GM20431 (cell line): ENCODE data around the gene AGAP1.
"Not testable (repeated sequence)": the region's sequence is repeated elsewhere in the genome, so short reads cannot be mapped to it uniquely, and the experiment has no call there.

Experiments used
- in situ Hi-C: fragments of 300-500 bp; cut with MseI, MboI; formaldehyde crosslinking; loops from one replicate; pipeline ENCODE4 v1.15.0; 2020; ENCODE audit warnings: low sequenced_read_pairs; ENCODE audit not compliant: unreplicated experiment

The AGAP1 gene

GRCh38 chr2:235930701-235931100 lies 436.9 kb downstream of the AGAP1 start:
- in situ Hi-C loops = no loop called here

DNA sequence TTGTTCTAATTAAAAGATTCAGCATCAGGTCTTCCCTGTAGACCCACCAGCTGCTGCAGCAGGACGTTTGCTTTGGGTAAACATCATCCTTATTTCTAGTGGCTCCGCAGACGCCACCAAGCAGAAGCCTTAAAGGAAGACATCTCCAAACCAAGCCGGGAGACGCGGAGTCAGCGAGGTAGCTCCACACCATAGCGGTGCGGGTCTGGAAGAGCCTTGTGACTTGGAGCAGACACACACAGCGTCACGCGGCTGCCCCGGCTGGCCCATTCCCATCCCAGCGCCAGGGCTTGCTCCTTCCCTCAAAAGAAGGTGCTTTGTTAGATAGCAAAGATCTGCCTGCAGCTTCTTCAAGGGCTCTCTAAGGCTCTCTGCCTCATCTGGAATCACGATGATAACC lies 437.8 kb downstream of the AGAP1 start:
- in situ Hi-C loops = no loop called here

DNA sequence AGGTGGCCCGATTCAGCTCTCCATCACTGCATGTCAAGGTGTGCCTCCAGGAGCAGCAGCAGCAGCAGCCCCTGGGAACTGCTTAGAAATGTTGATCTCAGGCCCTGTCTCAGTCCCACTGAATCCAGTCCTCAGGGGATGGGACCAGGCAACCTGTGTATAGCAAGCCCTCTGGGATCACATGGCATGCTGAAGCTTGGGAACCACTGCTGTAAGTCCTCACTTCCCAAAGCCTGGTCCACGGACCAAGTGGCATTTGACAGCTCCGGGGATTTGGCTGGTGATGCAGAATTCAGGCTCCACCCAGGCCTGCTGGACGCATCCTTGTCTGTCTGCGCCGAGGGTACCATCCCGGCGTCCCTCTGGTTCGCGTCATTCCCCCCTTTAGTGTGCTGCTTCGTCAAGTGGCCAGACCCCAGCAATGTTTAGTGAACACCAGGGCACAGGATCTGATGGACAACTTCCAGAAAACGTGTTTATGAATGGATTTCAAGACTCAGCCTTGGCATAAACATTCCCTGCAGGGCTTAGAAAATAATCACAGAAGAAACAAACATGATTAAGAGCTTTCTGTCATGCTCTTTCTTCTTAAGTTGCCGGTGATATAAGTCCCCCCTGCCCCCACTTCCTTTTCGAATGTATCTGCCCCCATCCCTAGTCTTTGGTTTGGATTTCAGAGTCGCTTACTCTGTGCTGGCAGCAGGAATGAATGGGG lies 440.4 kb downstream of the AGAP1 start:
- in situ Hi-C loops = no loop called here

DNA sequence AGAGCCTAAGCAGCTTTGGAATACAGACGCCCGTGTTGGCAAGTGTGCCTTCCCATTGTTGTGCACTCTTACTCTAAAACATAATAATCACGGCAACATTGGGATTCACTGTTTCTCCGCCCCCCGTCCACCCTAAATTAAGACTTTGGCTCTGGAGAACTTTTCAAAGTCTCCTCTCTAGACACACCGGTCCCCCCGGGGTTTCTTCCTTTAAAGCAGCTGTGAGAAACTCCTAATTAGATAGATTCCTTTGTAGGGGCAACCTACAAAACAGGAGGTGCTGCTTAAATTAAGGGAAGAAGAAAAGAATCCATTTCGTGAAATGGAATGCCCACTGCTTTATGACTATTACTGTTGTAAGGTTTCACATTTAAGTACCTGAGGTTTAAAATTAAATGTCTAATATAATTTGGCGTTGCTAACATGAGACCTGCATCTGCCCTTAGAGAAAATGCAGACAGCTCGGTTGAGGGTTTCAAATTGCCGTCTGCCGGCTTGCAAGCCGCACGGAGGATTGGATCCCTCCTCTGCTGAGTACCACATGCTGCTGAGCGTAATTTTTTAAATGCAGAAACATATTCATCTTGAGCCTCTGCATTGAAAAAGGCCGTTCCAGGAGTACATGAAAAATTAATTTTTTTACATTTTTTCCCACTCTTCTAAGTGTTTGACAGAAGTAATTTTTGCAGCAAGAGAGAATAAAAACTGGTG lies 441.1 kb downstream of the AGAP1 start:
- in situ Hi-C loops = no loop called here

- in situ Hi-C loops = no loop called here
Observed at GRCh38 chr2:235935773-235936172, 441.9 kb downstream of the AGAP1 start.

DNA sequence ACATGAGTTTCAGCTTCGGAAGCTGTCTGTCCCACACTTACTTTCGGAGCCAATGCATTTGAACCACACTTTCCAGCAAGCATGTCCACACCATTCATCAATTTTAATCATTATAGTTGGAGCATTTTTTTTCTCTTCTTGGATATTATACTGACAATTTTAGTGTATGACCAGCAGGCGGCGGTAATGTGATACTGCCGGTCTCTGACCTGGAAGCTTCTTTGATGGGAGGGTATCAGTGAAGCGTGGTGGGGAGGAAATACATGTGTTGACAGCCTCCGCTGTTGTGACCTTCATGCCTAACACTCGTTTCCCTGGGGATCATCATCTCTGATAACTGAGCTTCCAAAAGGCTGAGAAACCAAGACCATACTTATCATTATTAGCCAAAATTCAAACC lies 442.6 kb downstream of the AGAP1 start:
- in situ Hi-C loops = no loop called here

- in situ Hi-C loops = no loop called here
Observed at GRCh38 chr2:235937087-235937486, 443.2 kb downstream of the AGAP1 start.

DNA sequence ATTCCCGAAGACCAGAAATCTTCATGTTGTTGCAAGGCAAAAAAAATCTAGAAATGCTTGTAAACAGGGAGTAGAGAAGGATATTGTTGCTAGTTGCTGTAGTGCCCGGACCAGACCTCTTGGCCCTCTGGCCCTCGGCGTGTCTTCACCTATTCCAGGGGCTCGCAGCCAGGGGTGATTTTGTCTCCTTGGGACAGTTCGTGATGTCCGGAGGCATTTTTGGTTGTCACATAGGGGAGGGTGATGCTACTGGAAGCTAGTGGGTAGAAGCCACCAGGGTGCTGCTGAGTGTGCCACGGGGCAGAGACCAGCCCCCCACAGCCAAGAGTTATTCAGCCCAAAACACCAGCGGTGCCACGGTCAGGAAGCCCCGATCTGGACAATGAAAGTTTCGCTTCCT lies 443.7 kb downstream of the AGAP1 start:
- in situ Hi-C loops = no loop called here

DNA sequence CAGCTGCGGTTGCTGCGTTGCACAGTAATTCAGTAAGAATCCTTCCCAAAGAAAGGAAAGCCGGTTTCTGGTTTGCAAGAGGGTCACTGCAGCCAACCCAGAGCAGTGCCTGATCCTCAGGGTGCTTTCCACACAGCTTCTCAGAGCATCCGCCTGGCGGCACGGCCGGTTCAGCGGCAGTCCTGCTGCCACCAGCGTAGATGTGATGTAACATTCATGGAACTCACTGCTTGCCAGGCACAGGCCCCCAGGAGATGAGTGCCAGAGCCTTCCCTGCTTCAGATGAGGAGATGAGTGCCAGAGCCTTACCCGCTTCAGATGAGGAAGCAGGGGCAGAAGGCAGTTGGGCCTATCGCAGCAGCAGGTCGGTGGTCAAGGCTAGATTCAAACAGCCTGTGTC lies 444.1 kb downstream of the AGAP1 start:
- in situ Hi-C loops = no loop called here

DNA sequence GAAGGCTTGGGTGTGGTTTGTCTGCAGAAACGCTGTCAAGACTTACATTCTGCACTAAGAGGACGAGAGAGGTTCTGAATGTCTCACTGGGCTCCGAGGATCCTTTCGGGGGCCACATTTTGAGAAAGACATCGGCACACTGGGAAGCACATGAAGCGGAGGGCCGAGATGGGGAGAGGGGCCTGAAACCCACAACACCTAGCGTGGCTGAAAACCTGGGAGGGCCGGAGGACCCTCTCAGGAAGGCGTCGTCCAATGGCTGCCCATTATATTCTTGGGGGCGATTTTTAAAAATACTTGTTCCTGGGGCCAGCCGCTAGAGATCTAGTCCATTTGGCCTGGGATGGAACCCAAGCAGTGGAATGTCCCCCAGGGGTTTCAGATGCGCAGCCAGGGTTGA lies 444.8 kb downstream of the AGAP1 start:
- in situ Hi-C loops = no loop called here

DNA sequence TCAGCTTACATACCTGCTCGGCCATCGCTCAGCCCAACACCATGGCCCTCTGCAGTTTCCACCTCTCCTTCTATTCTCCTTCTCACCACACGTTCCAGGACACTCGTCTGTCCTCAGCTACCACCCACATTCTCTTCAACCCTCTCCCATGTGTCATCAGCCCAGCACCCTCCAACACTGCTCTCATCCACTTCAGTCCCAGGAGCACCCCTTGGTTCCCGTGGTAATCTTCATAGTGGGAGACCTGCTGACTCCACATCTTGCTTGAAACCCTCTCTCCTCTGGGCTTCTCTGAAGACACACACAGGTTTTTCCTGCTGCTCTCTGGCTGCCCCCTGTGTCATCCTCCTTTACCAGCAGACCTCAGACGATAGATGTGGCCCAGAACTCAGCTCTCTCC lies 445.6 kb downstream of the AGAP1 start:
- in situ Hi-C loops = no loop called here

- in situ Hi-C loops = no loop called here
Observed at GRCh38 chr2:235940330-235940729, 446.5 kb downstream of the AGAP1 start.

- in situ Hi-C loops = no loop called here
Observed at GRCh38 chr2:235944591-235944990, 450.7 kb downstream of the AGAP1 start.

DNA sequence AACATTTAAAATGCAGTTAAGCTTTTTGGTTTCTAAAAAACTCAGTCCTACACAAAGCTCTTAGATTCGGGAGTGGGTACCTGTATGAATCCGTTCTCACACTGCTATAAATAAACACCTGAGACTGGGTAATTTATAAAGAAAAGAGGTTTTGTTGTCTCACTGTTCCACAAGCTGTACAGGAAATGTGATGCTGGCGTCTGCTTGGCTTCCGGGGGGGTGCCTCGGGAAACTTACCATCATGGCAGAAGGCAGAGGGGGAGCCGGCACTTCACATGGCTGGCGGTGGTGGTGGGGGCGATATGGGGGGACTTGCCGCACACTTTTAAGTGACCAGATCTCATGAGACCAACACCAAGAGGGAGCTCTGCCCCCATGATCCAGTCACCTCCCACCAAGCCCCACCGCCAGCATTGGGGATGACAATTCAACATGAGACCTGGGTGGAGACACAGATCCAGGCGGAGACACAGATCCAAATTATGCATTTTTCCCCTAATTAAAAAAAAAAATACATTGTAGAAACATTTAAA lies 451.8 kb downstream of the AGAP1 start:
- in situ Hi-C loops = no loop called here

DNA sequence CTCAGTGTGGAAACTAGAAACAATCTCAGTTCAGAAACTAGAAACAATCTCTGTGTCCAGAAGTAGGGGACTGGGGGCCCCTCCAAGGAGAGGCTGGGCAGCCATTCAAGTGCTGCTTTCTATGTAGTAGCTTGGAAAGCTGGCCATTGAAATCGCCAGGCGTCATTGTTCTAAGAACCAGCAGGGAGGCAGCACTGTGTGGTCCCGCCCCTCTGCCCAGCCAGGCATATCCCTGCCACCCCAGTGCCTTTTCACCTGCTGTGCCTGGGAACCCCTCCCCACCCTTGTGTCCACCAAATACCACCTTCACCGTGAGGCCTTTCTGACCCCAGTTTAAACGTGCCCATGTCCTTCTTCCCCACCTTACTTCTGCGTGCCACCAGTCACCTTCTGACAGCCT lies 452.7 kb downstream of the AGAP1 start:
- in situ Hi-C loops = no loop called here

GRCh38 chr2:235947055-235947454 lies 453.2 kb downstream of the AGAP1 start:
- in situ Hi-C loops = not testable (repeated sequence)

GRCh38 chr2:235949567-235950472 lies 456.0 kb downstream of the AGAP1 start:
- in situ Hi-C loops = no loop called here

- in situ Hi-C loops = no loop called here
Observed at GRCh38 chr2:235950473-235950809, 456.6 kb downstream of the AGAP1 start.

DNA sequence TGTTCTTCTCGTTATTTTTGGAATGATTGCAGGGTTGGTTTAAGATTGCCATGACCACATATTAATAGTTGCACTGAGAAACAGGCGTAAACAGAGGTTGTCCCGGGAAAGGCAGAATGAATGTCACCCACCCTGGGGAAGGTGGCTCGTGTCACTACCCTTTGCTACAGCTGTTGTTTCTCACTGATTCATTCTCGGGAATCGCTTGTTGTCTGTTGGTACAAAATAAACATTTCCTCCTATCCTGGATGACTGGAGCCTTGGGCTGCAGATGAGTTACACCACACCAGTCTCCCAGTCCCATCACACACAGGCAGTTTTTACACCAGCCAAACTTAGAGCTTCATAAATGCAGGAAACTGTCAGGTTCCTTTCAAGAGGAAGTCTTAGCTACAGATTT lies 457.6 kb downstream of the AGAP1 start:
- in situ Hi-C loops = no loop called here

- in situ Hi-C loops = no loop called here
Observed at GRCh38 chr2:235951982-235952381, 458.1 kb downstream of the AGAP1 start.

- in situ Hi-C loops = no loop called here
Observed at GRCh38 chr2:235952714-235953113, 458.9 kb downstream of the AGAP1 start.
